GM23248 (cell line): ENCODE data around the gene MKI67. TPM values are rescaled to one million over a fixed set of nuclear protein-coding genes. Genes with fewer than 3 reads are reported as not detected.

Source experiments
- DNase-seq: peaks from one replicate; pipeline ENCODE4 v3.0.0-alpha.2; 2015
- H2AFZ ChIP-seq: fragments of 200-600 bp; sonication (generic); 2 replicates; pipeline ENCODE4 v1.6.1; 2016; ENCODE audit warnings: antibody characterized with exemption
- H3F3A ChIP-seq: fragments of 200-600 bp; sonication (generic); 2 replicates; pipeline ENCODE4 v1.6.1; 2016; ENCODE audit warnings: mild to moderate bottlenecking, antibody characterized with exemption, mixed run types; ENCODE audit not compliant: insufficient read depth
- H3K27ac ChIP-seq: fragments of 200-600 bp; sonication (generic); 2 replicates; pipeline ENCODE4 v1.5.1; 2016; ENCODE audit warnings: mild to moderate bottlenecking
- H3K27me3 ChIP-seq: fragments of 200-600 bp; sonication (generic); replicated peaks from 2 replicates; pipeline ENCODE4 v1.6.1; 2016; ENCODE audit warnings: mild to moderate bottlenecking; ENCODE audit not compliant: insufficient read depth
- H3K36me3 ChIP-seq: fragments of 200-600 bp; sonication (generic); 2 replicates; pipeline ENCODE4 v1.6.1; 2016; ENCODE audit warnings: low read depth, mild to moderate bottlenecking
- H3K4me1 ChIP-seq: fragments of 200-600 bp; sonication (generic); 2 replicates; pipeline ENCODE4 v1.6.1; 2016; ENCODE audit warnings: mild to moderate bottlenecking; ENCODE audit not compliant: insufficient read depth
- H3K4me2 ChIP-seq: fragments of 200-600 bp; sonication (generic); one replicate; pipeline ENCODE4 v1.6.1; 2016; ENCODE audit warnings: mild to moderate bottlenecking; ENCODE audit not compliant: unreplicated experiment
- H3K4me3 ChIP-seq: fragments of 200-600 bp; sonication (generic); 2 replicates; pipeline ENCODE4 v1.5.1; 2016; ENCODE audit warnings: mild to moderate bottlenecking
- H3K79me2 ChIP-seq: fragments of 200-600 bp; sonication (generic); 2 replicates; pipeline ENCODE4 v1.6.1; 2016; ENCODE audit warnings: mild to moderate bottlenecking; ENCODE audit not compliant: insufficient read depth
- H3K9ac ChIP-seq: fragments of 200-600 bp; sonication (generic); 2 replicates; pipeline ENCODE4 v1.6.1; 2016; ENCODE audit warnings: mild to moderate bottlenecking
- H3K9me2 ChIP-seq: fragments of 200-600 bp; sonication (generic); 2 replicates; pipeline ENCODE4 v1.6.1; 2016; ENCODE audit warnings: mixed run types, mild to moderate bottlenecking, moderate library complexity; ENCODE audit not compliant: insufficient read depth
- H3K9me3 ChIP-seq: fragments of 200-600 bp; sonication (generic); one replicate; pipeline ENCODE4 v1.6.1; 2017; ENCODE audit warnings: low read depth
- H4K20me1 ChIP-seq: fragments of 200-600 bp; sonication (generic); 2 replicates; pipeline ENCODE4 v1.6.0; 2016; ENCODE audit not compliant: insufficient read depth
- EZH2 ChIP-seq: fragments of 200-600 bp; sonication (generic); IDR thresholded peaks from 2 replicates; pipeline ENCODE4 v1.6.1; 2018; ENCODE audit warnings: antibody characterized with exemption, mild to moderate bottlenecking; ENCODE audit not compliant: insufficient read depth, poor library complexity, severe bottlenecking
- EZH2phosphoT487 ChIP-seq: fragments of 200-600 bp; sonication (generic); IDR thresholded peaks from 2 replicates; pipeline ENCODE4 v1.6.1; 2018; ENCODE audit warnings: antibody characterized with exemption, moderate library complexity, mild to moderate bottlenecking, low read depth; ENCODE audit not compliant: insufficient read depth
- WGBS, 2 experiments: methylation state at CpG; one replicate each; pipeline ENCODE4 v1.1.6; 2015 to 2017; ENCODE audit warnings: low lambda C conversion rate in 2 of 2, low coverage in 1 of 2; ENCODE audit errors: missing lambda C conversion rate in 2 of 2; 5-methylcytosine and 5-hydroxymethylcytosine counted together
- in situ Hi-C: fragments of 300-500 bp; cut with MboI; formaldehyde crosslinking; loops from 2 replicates; pipeline ENCODE4 v1.15.0; 2020
- polyA plus RNA-seq: library from polyadenylated mRNA; unstranded; fragments of >200 nt; fragmentation: Nextera tagmentation; extraction: Ambion mirVana; gene quantifications from 2 replicates; pipeline ENCODE4 v1.2.1, GENCODE V29; 2016
- total RNA-seq: library from RNA; depleted of rRNA; stranded (reverse); fragments of >200 nt; shearing (Covaris generic); gene quantifications from 2 replicates; pipeline ENCODE4 v1.2.3, GENCODE V29; 2014

Gene MKI67
- total and polyA plus RNA-seq, 2 experiments from 2014 or later = 12.2 to 22.5 TPM

DNA sequence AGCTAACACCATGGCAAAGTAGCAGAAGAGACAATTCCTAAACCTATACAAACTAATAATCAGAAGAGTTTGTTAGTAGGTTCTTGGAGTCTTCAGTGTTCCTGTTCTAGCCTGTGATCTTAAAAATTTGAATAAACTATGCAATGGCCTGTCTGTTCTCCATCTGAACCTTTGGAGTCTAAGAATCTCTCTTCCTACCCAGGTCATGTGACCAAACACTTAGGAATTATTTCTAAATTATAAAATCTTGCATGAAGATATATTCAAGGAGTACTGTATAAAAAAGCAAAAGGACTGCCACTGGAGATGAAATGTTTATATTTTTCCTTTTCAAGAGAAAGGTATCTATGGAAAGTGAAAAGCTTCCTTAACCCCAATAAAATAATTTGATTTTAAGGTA lies 2.4 kb downstream of the MKI67 start:
- TF ChIP-seq EZH2phosphoT487 (no peak), EZH2 (no peak)
- Histone ChIP-seq H3K9me2 (no peaks in the 10 kb centered on the region), H3F3A (no peaks in the 10 kb centered on the region), H3K79me2 (peaks cover 67% of the 10 kb centered on the region), H2AFZ (peak overlapping the region; percentile 87), H4K20me1 (no peaks in the 10 kb centered on the region), H3K27me3 (no peaks in the 10 kb centered on the region), H3K4me3 (peak overlapping the region; percentile 83; the same call in 1 of the 2 replicates), H3K4me1 (0 out of 2 replicates have a peak, but pooled peaks cover 4% of the 10 kb centered on the region), H3K9ac (no peak overlapping the region), H3K27ac (no peak overlapping the region), H3K9me3 (no peaks in the 10 kb centered on the region), H3K36me3 (no peaks in the 10 kb centered on the region), H3K4me2 (peak overlapping the region; percentile 95)
- in situ Hi-C loops = no loop called here
- DNase-seq = no peak

- TF ChIP-seq EZH2phosphoT487 (no peak), EZH2 (no peak)
- Histone ChIP-seq H3K36me3 (no peaks in the 10 kb centered on the region), H3K9me3 (no peaks in the 10 kb centered on the region), H4K20me1 (no peaks in the 10 kb centered on the region), H3K9me2 (no peaks in the 10 kb centered on the region), H3K27ac (no peak overlapping the region), H3F3A (no peaks in the 10 kb centered on the region), H3K9ac (no peak overlapping the region), H3K4me2 (no peak overlapping the region), H3K79me2 (peaks cover 67% of the 10 kb centered on the region), H3K4me1 (0 out of 2 replicates have a peak, but pooled peaks cover 4% of the 10 kb centered on the region), H3K4me3 (no peak overlapping the region), H2AFZ (peak overlapping the region; percentile 87; the same call in 1 of the 2 replicates), H3K27me3 (no peaks in the 10 kb centered on the region)
- in situ Hi-C loops = no loop called here
- no peak for DNase-seq
- WGBS, 2 experiments = 92 to 97% methylated on average over 2 of the region's 2 CpGs
Observed at GRCh38 chr10:128122931-128123330, 3.3 kb downstream of the MKI67 start.

GRCh38 chr10:128121750-128122412 lies 4.3 kb downstream of the MKI67 start:
- Histone ChIP-seq H3K9ac (no peak overlapping the region), H2AFZ (no peak overlapping the region), H3K27ac (no peak overlapping the region), H3K36me3 (no peaks in the 10 kb centered on the region), H3K4me1 (0 out of 2 replicates have a peak, but pooled peaks cover 4% of the 10 kb centered on the region), H3K79me2 (peaks cover 67% of the 10 kb centered on the region), H3K9me2 (no peaks in the 10 kb centered on the region), H3K4me3 (no peak overlapping the region), H3K27me3 (no peaks in the 10 kb centered on the region), H3K9me3 (no peaks in the 10 kb centered on the region), H4K20me1 (no peaks in the 10 kb centered on the region), H3K4me2 (no peak overlapping the region), H3F3A (no peaks in the 10 kb centered on the region)
- whole genome bisulfite sequencing, 2 experiments = 98 to 100% methylated on average over 5 of the region's 5 CpGs
- TF ChIP-seq EZH2 (no peak), EZH2phosphoT487 (no peak)
- no peak for DNase-seq
- in situ Hi-C loops = no loop called here

DNA sequence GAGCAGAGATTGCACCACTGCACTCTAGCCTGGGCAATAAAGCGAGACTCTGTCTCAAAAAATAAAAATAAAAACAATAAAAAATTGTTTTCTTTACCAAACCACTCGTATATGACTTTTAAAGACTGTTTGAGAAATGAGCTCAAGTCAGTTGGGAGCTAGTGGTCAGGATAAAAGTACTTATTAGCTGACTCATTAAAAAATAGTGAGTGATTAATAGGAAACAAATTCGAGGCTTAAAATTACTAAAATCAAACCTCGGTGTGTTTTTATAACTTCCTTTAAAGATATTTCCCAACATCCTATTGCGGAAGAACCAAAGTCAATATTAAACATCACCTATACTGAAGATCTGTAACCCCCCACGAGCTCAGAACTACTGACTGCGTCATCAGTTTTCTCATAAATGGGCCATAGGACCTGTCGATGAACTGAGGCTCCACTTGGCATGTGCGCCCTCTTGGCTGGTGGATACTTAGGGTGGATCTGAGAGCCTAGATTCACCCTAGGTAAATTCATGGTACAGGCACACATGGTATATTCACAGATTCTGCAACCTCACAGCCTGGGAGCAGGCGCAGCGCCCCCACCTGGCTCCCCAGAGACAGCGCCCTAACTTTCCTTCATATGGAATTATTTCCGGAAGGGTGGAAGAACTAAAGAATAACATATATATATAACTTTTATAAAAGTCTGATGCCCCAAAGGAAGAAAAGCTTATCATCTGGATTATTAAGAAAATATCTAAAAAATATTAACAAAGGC lies 9.2 kb downstream of the MKI67 start:
- Histone ChIP-seq H3K27me3 (no peaks in the 10 kb centered on the region), H3K9ac (no peak overlapping the region), H3F3A (no peaks in the 10 kb centered on the region), H3K9me3 (no peaks in the 10 kb centered on the region), H2AFZ (no peak overlapping the region), H3K9me2 (no peaks in the 10 kb centered on the region), H3K4me3 (no peak overlapping the region), H3K4me1 (no peaks in the 10 kb centered on the region), H3K27ac (no peak overlapping the region), H3K36me3 (peaks cover 6% of the 10 kb centered on the region; the same call in 1 of the 2 replicates), H3K4me2 (no peak overlapping the region), H4K20me1 (no peaks in the 10 kb centered on the region), H3K79me2 (peaks cover 26% of the 10 kb centered on the region)
- no peak for TF ChIP-seq EZH2phosphoT487
- TF ChIP-seq EZH2 = no peak
- peak; percentile 19 for DNase-seq
- 73 to 75% methylated on average over 13 of the region's 13 CpGs for WGBS, 2 experiments
- in situ Hi-C loops = no loop called here
